Fibroblast of lung (primary cell): ENCODE results near the gene RABGAP1L.

Source experiments
- EZH2 ChIP-seq: IDR thresholded peaks from 2 replicates; pipeline ENCODE4 v1.5.1; 2012; ENCODE audit warnings: low read length, control low read depth, mild to moderate bottlenecking; ENCODE audit errors: missing control alignments
- TF ChIP-seq, protein P1 (sequence below), 2 donors: IDR thresholded peaks in 1 of 2; conservative IDR thresholded peaks in 1 of 2; 1 replicate in 1 of 2; 2 replicates in 1 of 2; pipeline ENCODE4 v1.5.1; 2011 to 2012; ENCODE audit warnings: low read length in 2 of 2, control low read depth in 1 of 2, inconsistent platforms in 1 of 2, low read depth in 1 of 2, mild to moderate bottlenecking in 1 of 2

DNA sequence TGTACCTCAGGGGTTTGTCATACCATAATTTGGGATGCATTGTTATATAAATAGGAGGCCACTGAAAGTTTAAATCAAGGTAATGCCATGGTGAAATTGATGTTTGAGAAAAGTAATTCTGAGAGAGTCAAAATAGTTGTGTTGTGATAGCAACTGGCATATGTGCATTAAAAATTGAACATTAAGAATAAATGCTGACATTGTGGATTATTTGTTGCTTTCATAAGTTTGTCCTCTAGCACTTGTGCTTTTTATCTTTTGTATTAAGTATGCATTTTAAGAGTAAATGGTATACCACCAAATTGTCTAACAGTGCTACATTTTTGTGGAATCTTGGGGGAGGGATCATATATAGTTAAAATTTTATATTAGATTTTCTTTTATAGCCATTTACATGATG is 564.5 kb downstream of the RABGAP1L start:
- no peak for TF ChIP-seq EZH2
- TF ChIP-seq, protein P1, sequence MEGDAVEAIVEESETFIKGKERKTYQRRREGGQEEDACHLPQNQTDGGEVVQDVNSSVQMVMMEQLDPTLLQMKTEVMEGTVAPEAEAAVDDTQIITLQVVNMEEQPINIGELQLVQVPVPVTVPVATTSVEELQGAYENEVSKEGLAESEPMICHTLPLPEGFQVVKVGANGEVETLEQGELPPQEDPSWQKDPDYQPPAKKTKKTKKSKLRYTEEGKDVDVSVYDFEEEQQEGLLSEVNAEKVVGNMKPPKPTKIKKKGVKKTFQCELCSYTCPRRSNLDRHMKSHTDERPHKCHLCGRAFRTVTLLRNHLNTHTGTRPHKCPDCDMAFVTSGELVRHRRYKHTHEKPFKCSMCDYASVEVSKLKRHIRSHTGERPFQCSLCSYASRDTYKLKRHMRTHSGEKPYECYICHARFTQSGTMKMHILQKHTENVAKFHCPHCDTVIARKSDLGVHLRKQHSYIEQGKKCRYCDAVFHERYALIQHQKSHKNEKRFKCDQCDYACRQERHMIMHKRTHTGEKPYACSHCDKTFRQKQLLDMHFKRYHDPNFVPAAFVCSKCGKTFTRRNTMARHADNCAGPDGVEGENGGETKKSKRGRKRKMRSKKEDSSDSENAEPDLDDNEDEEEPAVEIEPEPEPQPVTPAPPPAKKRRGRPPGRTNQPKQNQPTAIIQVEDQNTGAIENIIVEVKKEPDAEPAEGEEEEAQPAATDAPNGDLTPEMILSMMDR (conservative IDR thresholded peaks at IDR 0.05 in 1 of 2, IDR thresholded peaks at IDR 0.05 in 1 of 2; ENCODE audit: low read depth in 1 of 2, low read length in 2 of 2), result no peak
